IMR-90 (cell line): ENCODE measurements around the gene INPP5A. TPM values are rescaled to one million over a fixed set of nuclear protein-coding genes. Genes with fewer than 3 reads are reported as not detected.

ENCODE experiments used
- ATAC-seq: fragments of 200-7000 bp; cut with Tn5 transposase; 2 replicates; pipeline ENCODE4 v1.9.1; 2020; ENCODE audit warnings: low read depth, mild to moderate bottlenecking, moderate library complexity
- BruUV-seq: library from RNA; stranded (reverse); fragments of 400-500 nt; replicated peaks from 2 replicates; lab custom pipeline; 2021; lab: Mats Ljungman, UMichigan
- CTCF ChIA-PET: fragments of 300-600 bp; formaldehyde crosslinking; extraction: SDS; loops from one replicate; lab custom pipeline; 2021; ENCODE audit warnings: antibody characterized with exemption; lab: Yijun Ruan, JAX
- POLR2A ChIA-PET: fragments of 300-600 bp; sonication (Branson Sonifier 250); formaldehyde crosslinking; loops from one replicate; lab custom pipeline; 2022; ENCODE audit warnings: antibody characterized with exemption; ENCODE audit not compliant: unreplicated experiment; lab: Charles Lee
- DNase-seq: peaks from one replicate; pipeline ENCODE4 v3.0.0; 2013
- H2AFZ ChIP-seq: replicated peaks from 2 replicates; pipeline ENCODE3; 2013; ENCODE audit warnings: low read length, mild to moderate bottlenecking; ENCODE audit not compliant: poor library complexity
- H2AK5ac ChIP-seq: 2 replicates; pipeline ENCODE4 v1.6.1; 2013; ENCODE audit warnings: low read depth, low read length, inconsistent platforms
- H2AK9ac ChIP-seq: replicated peaks from 2 replicates; pipeline ENCODE3; 2013; ENCODE audit warnings: mild to moderate bottlenecking, low read depth, low read length, moderate library complexity; ENCODE audit not compliant: poor library complexity
- H2BK120ac ChIP-seq: 2 replicates; pipeline ENCODE4 v1.6.1; 2013; ENCODE audit warnings: low read depth, low read length, inconsistent platforms
- H2BK15ac ChIP-seq: 3 replicates; pipeline ENCODE4 v1.6.1; 2013; ENCODE audit warnings: low read depth, low read length, inconsistent platforms
- H2BK20ac ChIP-seq: 2 replicates; pipeline ENCODE4 v1.6.1; 2013; ENCODE audit warnings: low read depth, mild to moderate bottlenecking, inconsistent platforms, low read length, moderate library complexity
- H2BK5ac ChIP-seq: 2 replicates; pipeline ENCODE4 v1.6.1; 2013; ENCODE audit warnings: mild to moderate bottlenecking, low read depth, low read length, inconsistent platforms; ENCODE audit not compliant: poor library complexity, severe bottlenecking
- H3K14ac ChIP-seq: replicated peaks from 2 replicates; pipeline ENCODE4 v1.6.1; 2013; ENCODE audit warnings: low read depth, low read length, inconsistent platforms
- H3K18ac ChIP-seq: 2 replicates; pipeline ENCODE4 v1.6.1; 2013; ENCODE audit warnings: low read depth, low read length, control low read depth
- H3K23ac ChIP-seq: 2 replicates; pipeline ENCODE4 v1.6.1; 2013; ENCODE audit warnings: low read depth, low read length, inconsistent platforms
- H3K27ac ChIP-seq: 2 replicates; pipeline ENCODE4 v1.5.1; 2013; ENCODE audit warnings: mild to moderate bottlenecking, control low read depth, low read length; ENCODE audit not compliant: insufficient read depth
- H3K27me3 ChIP-seq: 2 replicates; pipeline ENCODE4 v1.6.1; 2013; ENCODE audit warnings: low read length; ENCODE audit not compliant: control insufficient read depth, insufficient read depth
- H3K36me3 ChIP-seq: 2 replicates; pipeline ENCODE4 v1.6.1; 2013; ENCODE audit warnings: low read length, mixed read lengths; ENCODE audit not compliant: control insufficient read depth, insufficient read depth
- H3K4ac ChIP-seq: 2 replicates; pipeline ENCODE4 v1.6.1; 2013; ENCODE audit warnings: low read depth, low read length, inconsistent platforms
- H3K4me1 ChIP-seq: 2 replicates; pipeline ENCODE4 v1.6.1; 2013; ENCODE audit warnings: low read length, mixed read lengths; ENCODE audit not compliant: control insufficient read depth, insufficient read depth
- H3K4me2 ChIP-seq: 2 replicates; pipeline ENCODE4 v1.6.1; 2013; ENCODE audit warnings: low read depth, mild to moderate bottlenecking, control low read depth, low read length, moderate library complexity
- H3K4me3 ChIP-seq: 2 replicates; pipeline ENCODE4 v1.5.1; 2013; ENCODE audit warnings: low read depth, mild to moderate bottlenecking, control low read depth, low read length, moderate library complexity; ENCODE audit not compliant: insufficient read depth
- H3K56ac ChIP-seq: 2 replicates; pipeline ENCODE4 v1.6.1; 2013; ENCODE audit warnings: low read length, inconsistent platforms; ENCODE audit not compliant: insufficient read depth; ENCODE audit errors: extremely low read depth
- H3K79me1 ChIP-seq, 2 experiments: 2 replicates each; pipeline ENCODE4 v1.6.1; 2013; ENCODE audit warnings: low read length in 2 of 2, inconsistent platforms in 1 of 2, low read depth in 1 of 2
- H3K9ac ChIP-seq: 2 replicates; pipeline ENCODE4 v1.6.1; 2013; ENCODE audit warnings: low read depth, low read length, control low read depth
- H3K9me1 ChIP-seq: 2 replicates; pipeline ENCODE4 v1.6.1; 2013; ENCODE audit warnings: low read length, inconsistent platforms; ENCODE audit not compliant: insufficient read depth
- H3K9me3 ChIP-seq: 2 replicates; pipeline ENCODE4 v1.6.1; 2013; ENCODE audit warnings: low read length; ENCODE audit not compliant: control insufficient read depth, insufficient read depth
- H4K20me1 ChIP-seq: 2 replicates; pipeline ENCODE4 v1.6.1; 2013; ENCODE audit warnings: low read length, inconsistent platforms; ENCODE audit not compliant: insufficient read depth
- H4K5ac ChIP-seq: 2 replicates; pipeline ENCODE4 v1.6.1; 2013; ENCODE audit warnings: mild to moderate bottlenecking, low read depth, low read length, control low read depth
- H4K8ac ChIP-seq, 2 experiments: 2 replicates each; pipeline ENCODE4 v1.6.1; 2013; ENCODE audit warnings: low read depth in 2 of 2, low read length in 2 of 2, control low read depth in 1 of 2, inconsistent platforms in 1 of 2
- H4K91ac ChIP-seq: 2 replicates; pipeline ENCODE4 v1.6.1; 2013; ENCODE audit warnings: low read depth, low read length, inconsistent platforms; ENCODE audit not compliant: insufficient read depth
- CEBPB ChIP-seq: IDR thresholded peaks from 2 replicates; pipeline ENCODE4 v1.6.1; 2012; ENCODE audit warnings: low read depth, low read length, improper control_type of control experiment
- MAFK ChIP-seq: IDR thresholded peaks from 2 replicates; pipeline ENCODE4 v1.6.1; 2012; ENCODE audit warnings: low read depth, low read length, improper control_type of control experiment
- MAZ ChIP-seq: IDR thresholded peaks from 2 replicates; pipeline ENCODE4 v1.6.1; 2012; ENCODE audit warnings: low read depth, mild to moderate bottlenecking, low read length, improper control_type of control experiment, moderate library complexity, borderline replicate concordance
- MXI1 ChIP-seq: IDR thresholded peaks from 2 replicates; pipeline ENCODE4 v1.6.1; 2012; ENCODE audit warnings: low read depth, mild to moderate bottlenecking, low read length, moderate library complexity, borderline replicate concordance
- RFX5 ChIP-seq: IDR thresholded peaks from 2 replicates; pipeline ENCODE4 v1.8.0; 2012; ENCODE audit warnings: low read depth, mild to moderate bottlenecking, low read length, moderate library complexity
- WGBS, 2 experiments: methylation state at CpG; one replicate each; pipeline versions ENCODE4 v1.1.5 to v1.1.7; 2013; ENCODE audit warnings: missing lambda C conversion rate in 2 of 2; ENCODE audit not compliant: insufficient read length in 1 of 2; ENCODE audit errors: extremely low coverage in 2 of 2; 5-methylcytosine and 5-hydroxymethylcytosine counted together
- dilution Hi-C: fragments of 300-500 bp; cut with HindIII; formaldehyde crosslinking; loops from one replicate; pipeline ENCODE4 v1.14.3; 2018; ENCODE audit warnings: low sequenced_read_pairs; ENCODE audit not compliant: unreplicated experiment
- in situ Hi-C: fragments of 300-500 bp; cut with MboI; formaldehyde crosslinking; loops from 3 replicates; pipeline ENCODE4 v1.14.3; 2019; ENCODE audit warnings: low sequenced_read_pairs, inconsistent platforms, mixed read lengths
- intact Hi-C: fragments of 100-400 bp; cut with micrococcal nuclease; formaldehyde crosslinking; loops from 2 replicates; pipeline ENCODE4 v1.10.0; 2022
- polyA plus RNA-seq, 3 experiments: library from polyadenylated mRNA; depleted of rRNA; stranded (reverse); fragments of >200 nt; gene quantifications; 2 replicates each; pipeline ENCODE4 v1.2.3, GENCODE V29; 2012; ENCODE audit warnings: low replicate concordance in 1 of 3
- total RNA-seq: library from RNA; depleted of rRNA; stranded (reverse); fragments of >200 nt; gene quantifications from 2 replicates; pipeline ENCODE4 v1.2.3, GENCODE V29; 2012

INPP5A gene
- total and polyA plus RNA-seq, 2 of the 4 experiments (the other 2 are of a cell fraction), result 21.4 to 36.7 TPM

- no peak overlapping the region for H4K91ac ChIP-seq
- H3K9me1 ChIP-seq, result peaks cover 35% of the 10 kb centered on the region
- no peak overlapping the region for H4K5ac ChIP-seq
- no peak overlapping the region for H4K8ac ChIP-seq
- H3K14ac ChIP-seq, result no peak overlapping the region
- ChIA-PET POLR2A (no interaction called here), CTCF (no interaction called here)
- no peak overlapping the region for H3K4ac ChIP-seq
- no peak for TF ChIP-seq MXI1
- no peak for TF ChIP-seq MAZ
- TF ChIP-seq CEBPB, result no peak
- TF ChIP-seq RFX5, result no peak
- TF ChIP-seq MAFK, result no peak
- H2BK15ac ChIP-seq, result no peak overlapping the region
- H3K4me3 ChIP-seq, result no peak overlapping the region
- H2BK20ac ChIP-seq, result no peak overlapping the region
- in situ Hi-C loops, result no loop called here
- H3K36me3 ChIP-seq, result no peaks in the 10 kb centered on the region
- H2BK120ac ChIP-seq, result no peak overlapping the region
- ATAC-seq (no peak), DNase-seq (no peak)
- no peak overlapping the region for H2AFZ ChIP-seq
- peaks cover 35 to 85% of the 10 kb centered on the region in 2 experiments for H3K79me1 ChIP-seq
- WGBS, 2 experiments, result 100% methylated on average over 5 of the region's 14 CpGs; no CpG with 5 or more reads in 1 of the 2 experiments
- H3K27me3 ChIP-seq, result peaks cover 8% of the 10 kb centered on the region; the same call in 1 of the 2 replicates
- H3K9me3 ChIP-seq, result no peaks in the 10 kb centered on the region; the same call in 1 of the 2 replicates
- intact Hi-C loops, result no loop called here
- H3K4me1 ChIP-seq, result peaks cover 13% of the 10 kb centered on the region
- no peak overlapping the region for H2BK5ac ChIP-seq
- no peak overlapping the region for H3K18ac ChIP-seq
- no peak overlapping the region for H3K27ac ChIP-seq
- H2AK9ac ChIP-seq, result no peak overlapping the region
- H3K56ac ChIP-seq, result no peak overlapping the region
- no peak overlapping the region for H2AK5ac ChIP-seq
- dilution Hi-C loops, result no loop called here
- no peak overlapping the region for H3K4me2 ChIP-seq
- H3K9ac ChIP-seq, result no peak overlapping the region
- H3K23ac ChIP-seq, result no peak overlapping the region
- BruUV-seq, result no TSS peak
- H4K20me1 ChIP-seq, result peaks cover 96% of the 10 kb centered on the region
Observed at GRCh38 chr10:132592790-132593383, 55.3 kb downstream of the INPP5A start.
